K562 (cell line): ENCODE measurements around the gene PYGO2. TPM values are rescaled to one million over a fixed set of nuclear protein-coding genes. Genes with fewer than 3 reads are reported as not detected.

Experiments
- ETV1 ChIP-seq: fragments of 450-650 bp; conservative IDR thresholded peaks from 2 replicates; pipeline ENCODE4 v1.6.1; 2016; ENCODE audit warnings: missing genetic modification characterization, control low read depth, low read depth, missing compliant biosample characterization
- FOXM1 ChIP-seq, 2 experiments: fragments of 450-650 bp in 1 of 2; sonication (generic) in 1 of 2; formaldehyde crosslinking in 1 of 2; IDR thresholded peaks; 2 replicates each; pipeline versions ENCODE4 v1.6.1 to v1.9.0; 2017 to 2022; ENCODE audit warnings: low read depth in 2 of 2, mild to moderate bottlenecking in 2 of 2, missing genetic modification reagents in 1 of 2, moderate library complexity in 1 of 2
- HMGN3 ChIP-seq: IDR thresholded peaks from 2 replicates; pipeline ENCODE4 v1.6.1; 2011; ENCODE audit warnings: borderline replicate concordance, low read depth, mild to moderate bottlenecking, mixed read lengths, low read length; ENCODE audit not compliant: insufficient read length; ENCODE audit errors: extremely low read depth
- JUN ChIP-seq, 2 experiments: sonication (generic) in 1 of 2; formaldehyde crosslinking in 1 of 2; IDR thresholded peaks; 2 replicates each; pipeline versions ENCODE4 v1.6.1 to v1.8.0; 2012 to 2022; ENCODE audit warnings: borderline replicate concordance in 2 of 2, mild to moderate bottlenecking in 2 of 2, improper control_type of control experiment in 1 of 2, low read depth in 1 of 2, low read length in 1 of 2, missing genetic modification reagents in 1 of 2
- KAT8 ChIP-seq: fragments of 450-650 bp; IDR thresholded peaks from 2 replicates; pipeline ENCODE4 v1.6.1; 2016; ENCODE audit warnings: low read depth, mild to moderate bottlenecking
- MLLT1 ChIP-seq, 2 experiments: fragments of 450-650 bp; IDR thresholded peaks; 2 replicates each; pipeline ENCODE4 v1.6.1; 2016
- NELFE ChIP-seq: IDR thresholded peaks from 2 replicates; pipeline ENCODE4 v1.6.1; 2011; ENCODE audit warnings: mild to moderate bottlenecking; ENCODE audit not compliant: insufficient read depth, insufficient read length
- NFIX ChIP-seq: fragments of 250-450 bp; sonication (Bioruptor Pico); IDR thresholded peaks from 2 replicates; pipeline ENCODE4 v1.4.0; 2020; ENCODE audit warnings: low read depth, mild to moderate bottlenecking, moderate library complexity
- NONO ChIP-seq, 2 experiments: fragments of 200-400 bp in 1 of 2; fragments of 450-650 bp in 1 of 2; formaldehyde crosslinking in 1 of 2; IDR thresholded peaks; 2 replicates each; pipeline ENCODE4 v1.6.1; 2017; ENCODE audit warnings: low read depth in 2 of 2, mild to moderate bottlenecking in 2 of 2, moderate library complexity in 2 of 2, low read length in 1 of 2
- TRIM24 ChIP-seq, 2 experiments: fragments of 450-650 bp; IDR thresholded peaks; 2 replicates each; pipeline ENCODE4 v1.6.1; 2016
- ZBTB8A ChIP-seq: fragments of 450-650 bp; IDR thresholded peaks from 2 replicates; pipeline ENCODE4 v1.6.1; 2018; ENCODE audit warnings: mild to moderate bottlenecking, moderate library complexity; ENCODE audit not compliant: partially characterized antibody
- ZNF431 ChIP-seq: sonication (generic); formaldehyde crosslinking; IDR thresholded peaks from 2 replicates; pipeline ENCODE4 v1.8.0; 2022; ENCODE audit warnings: mild to moderate bottlenecking, missing genetic modification reagents
- ZNF436 ChIP-seq: fragments of 250-450, 450-650 bp; sonication (Bioruptor Pico); formaldehyde crosslinking; IDR thresholded peaks from 2 replicates; pipeline ENCODE4 v1.7.0; 2020; ENCODE audit warnings: mild to moderate bottlenecking
- polyA plus RNA-seq, 8 experiments: library from polyadenylated mRNA; depleted of rRNA in 4 of 8; stranded (reverse) in 5 of 8; unstranded in 3 of 8; fragments of >200 nt; fragmentation: Nextera tagmentation in 2 of 8; fragmentation: Illumina TruSeq in 1 of 8; extraction: Ambion mirVana in 2 of 8; extraction: Trizol in 1 of 8; gene quantifications; 2 replicates each; pipeline versions ENCODE4 v1.2.1 to v1.2.3, GENCODE V29; 2011 to 2014; ENCODE audit warnings: inconsistent platforms in 1 of 8, missing spikeins in 1 of 8
- total RNA-seq, 7 experiments: library from RNA; depleted of rRNA in 6 of 7; stranded (reverse); fragments of >200 nt in 6 of 7; fragmentation: Illumina TruSeq in 2 of 7; extraction: Trizol in 2 of 7; gene quantifications; 2 replicates each; pipeline versions ENCODE4 v1.2.1 to v1.2.3, GENCODE V29; 2011 to 2021; ENCODE audit warnings: low replicate concordance in 1 of 7
- TF ChIP-seq, protein P1 (sequence below): sonication (generic); formaldehyde crosslinking; IDR thresholded peaks from 2 replicates; pipeline ENCODE4 v1.8.0; 2022; ENCODE audit warnings: missing genetic modification reagents, mild to moderate bottlenecking, moderate library complexity, borderline replicate concordance
- TF ChIP-seq, protein P2 (sequence below): sonication (generic); formaldehyde crosslinking; IDR thresholded peaks from 2 replicates; pipeline ENCODE4 v1.8.0; 2022; ENCODE audit warnings: mild to moderate bottlenecking, missing genetic modification reagents
- TF ChIP-seq, protein P3 (sequence below): fragments of 450-650 bp; formaldehyde crosslinking; IDR thresholded peaks from 2 replicates; pipeline ENCODE4 v1.4.0; 2022; ENCODE audit warnings: missing genetic modification characterization

Gene PYGO2
- total and polyA plus RNA-seq, 9 of the 15 experiments (the other 6 are each of a cell fraction or from before 2014, with no cell fraction given), result 8.3 to 36.2 (median 18.2) TPM

DNA sequence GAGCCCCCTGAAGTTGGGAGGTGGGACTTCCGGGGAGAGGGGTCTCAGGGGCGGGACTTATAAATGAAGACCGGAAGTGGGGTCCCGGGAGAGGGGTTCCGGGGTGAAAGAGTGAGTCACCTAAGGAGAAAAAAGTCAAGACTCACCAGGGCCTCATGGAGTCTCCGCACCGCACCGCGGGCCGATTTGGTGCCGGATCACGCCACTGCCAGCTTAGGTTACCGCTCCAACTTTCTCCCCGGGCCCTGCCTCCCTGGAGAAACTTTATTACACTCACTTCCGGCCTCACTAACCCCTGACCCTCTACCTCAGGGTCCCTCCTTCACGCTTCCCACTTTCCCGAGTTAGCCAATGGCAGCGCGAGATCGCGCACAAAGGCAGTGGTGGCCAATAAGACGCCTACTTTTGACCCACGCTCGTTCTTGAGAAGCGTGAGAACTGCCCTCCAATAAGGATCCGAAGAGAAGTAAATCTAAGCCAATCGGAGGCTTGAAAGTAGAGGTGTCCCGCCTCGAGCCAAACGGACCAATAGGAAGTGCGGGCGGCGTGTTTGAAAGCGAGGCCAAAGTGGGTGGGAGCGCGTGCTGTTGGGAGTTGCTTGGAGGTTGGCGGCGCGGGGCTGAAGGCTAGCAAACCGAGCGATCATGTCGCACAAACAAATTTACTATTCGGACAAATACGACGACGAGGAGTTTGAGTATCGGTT lies 12.7 kb upstream of the PYGO2 start, which contains the start of gene CKS1B (continued):
- TF ChIP-seq MLLT1 (IDR thresholded peaks at IDR 0.05) (peak in 1 of 2 experiments; percentile 94; a peak in 2 of 4 replicates), ZNF436 (0 out of 2 replicates have a peak, but pooled peaks have one; percentile 40), TRIM24 (IDR thresholded peaks at IDR 0.05) (0 out of 4 replicates have a peak, but pooled peaks of 1 of the 2 experiments have one; percentile 6), JUN (IDR thresholded peaks at IDR 0.05; ENCODE audit: borderline replicate concordance, low read depth, low read length) (peak; percentile 63; the same call in 1 of the 2 replicates), JUN (CRISPR knock-in tag; IDR thresholded peaks at IDR 0.05; ENCODE audit: borderline replicate concordance) (no peak), KAT8 (no peak), NELFE (no peak), HMGN3 (no peak), NONO (IDR thresholded peaks at IDR 0.05; ENCODE audit: low read depth in 2 of 2, low read length in 1 of 2) (no peak), ETV1 (tag) (peak; percentile 97), ZNF431 (CRISPR knock-in tag) (peak; percentile 86; the same call in 1 of the 2 replicates), ZBTB8A (no peak), NFIX (CRISPR knock-in tag) (no peak), FOXM1 (IDR thresholded peaks at IDR 0.05; ENCODE audit: low read depth) (peak; percentile 99), FOXM1 (CRISPR knock-in tag; IDR thresholded peaks at IDR 0.05; ENCODE audit: low read depth) (peak; percentile 81; the same call in 1 of the 2 replicates)
- TF ChIP-seq, protein P1, sequence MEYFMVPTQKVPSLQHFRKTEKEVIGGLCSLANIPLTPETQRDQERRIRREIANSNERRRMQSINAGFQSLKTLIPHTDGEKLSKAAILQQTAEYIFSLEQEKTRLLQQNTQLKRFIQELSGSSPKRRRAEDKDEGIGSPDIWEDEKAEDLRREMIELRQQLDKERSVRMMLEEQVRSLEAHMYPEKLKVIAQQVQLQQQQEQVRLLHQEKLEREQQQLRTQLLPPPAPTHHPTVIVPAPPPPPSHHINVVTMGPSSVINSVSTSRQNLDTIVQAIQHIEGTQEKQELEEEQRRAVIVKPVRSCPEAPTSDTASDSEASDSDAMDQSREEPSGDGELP, result peak; percentile 82; the same call in 1 of the 2 replicates
- TF ChIP-seq, protein P2, sequence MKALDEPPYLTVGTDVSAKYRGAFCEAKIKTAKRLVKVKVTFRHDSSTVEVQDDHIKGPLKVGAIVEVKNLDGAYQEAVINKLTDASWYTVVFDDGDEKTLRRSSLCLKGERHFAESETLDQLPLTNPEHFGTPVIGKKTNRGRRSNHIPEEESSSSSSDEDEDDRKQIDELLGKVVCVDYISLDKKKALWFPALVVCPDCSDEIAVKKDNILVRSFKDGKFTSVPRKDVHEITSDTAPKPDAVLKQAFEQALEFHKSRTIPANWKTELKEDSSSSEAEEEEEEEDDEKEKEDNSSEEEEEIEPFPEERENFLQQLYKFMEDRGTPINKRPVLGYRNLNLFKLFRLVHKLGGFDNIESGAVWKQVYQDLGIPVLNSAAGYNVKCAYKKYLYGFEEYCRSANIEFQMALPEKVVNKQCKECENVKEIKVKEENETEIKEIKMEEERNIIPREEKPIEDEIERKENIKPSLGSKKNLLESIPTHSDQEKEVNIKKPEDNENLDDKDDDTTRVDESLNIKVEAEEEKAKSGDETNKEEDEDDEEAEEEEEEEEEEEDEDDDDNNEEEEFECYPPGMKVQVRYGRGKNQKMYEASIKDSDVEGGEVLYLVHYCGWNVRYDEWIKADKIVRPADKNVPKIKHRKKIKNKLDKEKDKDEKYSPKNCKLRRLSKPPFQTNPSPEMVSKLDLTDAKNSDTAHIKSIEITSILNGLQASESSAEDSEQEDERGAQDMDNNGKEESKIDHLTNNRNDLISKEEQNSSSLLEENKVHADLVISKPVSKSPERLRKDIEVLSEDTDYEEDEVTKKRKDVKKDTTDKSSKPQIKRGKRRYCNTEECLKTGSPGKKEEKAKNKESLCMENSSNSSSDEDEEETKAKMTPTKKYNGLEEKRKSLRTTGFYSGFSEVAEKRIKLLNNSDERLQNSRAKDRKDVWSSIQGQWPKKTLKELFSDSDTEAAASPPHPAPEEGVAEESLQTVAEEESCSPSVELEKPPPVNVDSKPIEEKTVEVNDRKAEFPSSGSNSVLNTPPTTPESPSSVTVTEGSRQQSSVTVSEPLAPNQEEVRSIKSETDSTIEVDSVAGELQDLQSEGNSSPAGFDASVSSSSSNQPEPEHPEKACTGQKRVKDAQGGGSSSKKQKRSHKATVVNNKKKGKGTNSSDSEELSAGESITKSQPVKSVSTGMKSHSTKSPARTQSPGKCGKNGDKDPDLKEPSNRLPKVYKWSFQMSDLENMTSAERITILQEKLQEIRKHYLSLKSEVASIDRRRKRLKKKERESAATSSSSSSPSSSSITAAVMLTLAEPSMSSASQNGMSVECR, result peak; percentile 94
- TF ChIP-seq, protein P3, sequence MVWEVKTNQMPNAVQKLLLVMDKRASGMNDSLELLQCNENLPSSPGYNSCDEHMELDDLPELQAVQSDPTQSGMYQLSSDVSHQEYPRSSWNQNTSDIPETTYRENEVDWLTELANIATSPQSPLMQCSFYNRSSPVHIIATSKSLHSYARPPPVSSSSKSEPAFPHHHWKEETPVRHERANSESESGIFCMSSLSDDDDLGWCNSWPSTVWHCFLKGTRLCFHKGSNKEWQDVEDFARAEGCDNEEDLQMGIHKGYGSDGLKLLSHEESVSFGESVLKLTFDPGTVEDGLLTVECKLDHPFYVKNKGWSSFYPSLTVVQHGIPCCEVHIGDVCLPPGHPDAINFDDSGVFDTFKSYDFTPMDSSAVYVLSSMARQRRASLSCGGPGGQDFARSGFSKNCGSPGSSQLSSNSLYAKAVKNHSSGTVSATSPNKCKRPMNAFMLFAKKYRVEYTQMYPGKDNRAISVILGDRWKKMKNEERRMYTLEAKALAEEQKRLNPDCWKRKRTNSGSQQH (CRISPR knock-in tag), result peak; percentile 88
